Calu3 (cell line): ENCODE data around the gene AGO3. TPM values are rescaled to one million over a fixed set of nuclear protein-coding genes. Genes with fewer than 3 reads are reported as not detected.
"Not testable (repeated sequence)": the region's sequence is repeated elsewhere in the genome, so short reads cannot be mapped to it uniquely, and the experiment has no call there.

Experiments
- BruUV-seq: library from RNA; stranded (reverse); fragments of 400-500 nt; replicated peaks from 2 replicates; lab custom pipeline; 2021; lab: Mats Ljungman, UMichigan
- CTCF ChIA-PET: fragments of 300-600 bp; sonication (Branson Sonifier 250); formaldehyde crosslinking; loops from one replicate; lab custom pipeline; 2022; ENCODE audit warnings: antibody characterized with exemption; lab: Charles Lee
- DNase-seq: peaks from one replicate; pipeline ENCODE4 v3.0.0; 2022
- H3K27ac Mint-ChIP-seq: one replicate; pipeline ENCODE4 v1.8.0; 2022; ENCODE audit warnings: mixed read lengths; ENCODE audit not compliant: unreplicated experiment
- H3K27me3 Mint-ChIP-seq: one replicate; pipeline ENCODE4 v1.8.0; 2022; ENCODE audit warnings: mixed read lengths; ENCODE audit not compliant: unreplicated experiment
- H3K36me3 Mint-ChIP-seq: one replicate; pipeline ENCODE4 v1.8.0; 2022; ENCODE audit warnings: mild to moderate bottlenecking, moderate library complexity, mixed read lengths; ENCODE audit not compliant: insufficient read depth, unreplicated experiment
- H3K4me1 Mint-ChIP-seq: one replicate; pipeline ENCODE4 v1.8.0; 2022; ENCODE audit warnings: mild to moderate bottlenecking, low read depth, mixed read lengths; ENCODE audit not compliant: unreplicated experiment
- H3K4me3 Mint-ChIP-seq: one replicate; pipeline ENCODE4 v1.8.0; 2022; ENCODE audit warnings: mild to moderate bottlenecking, low read depth, moderate library complexity, mixed read lengths; ENCODE audit not compliant: unreplicated experiment
- H3K9me3 Mint-ChIP-seq: one replicate; pipeline ENCODE4 v1.8.0; 2022; ENCODE audit warnings: low read depth, mixed read lengths; ENCODE audit not compliant: unreplicated experiment
- intact Hi-C: fragments of 100-400 bp; cut with micrococcal nuclease; formaldehyde crosslinking; loops from one replicate; pipeline ENCODE4 v1.10.0; 2022; ENCODE audit not compliant: unreplicated experiment
- total RNA-seq: library from RNA; stranded (reverse); gene quantifications from 2 replicates; pipeline ENCODE4 v1.2.3, GENCODE V29; 2022
- TF ChIP-seq, protein P1 (sequence below): fragments of 200-600 bp; IDR thresholded peaks from one replicate; pipeline ENCODE4 v1.8.0; 2022; ENCODE audit warnings: antibody characterized with exemption; ENCODE audit not compliant: unreplicated experiment

The AGO3 gene
- total RNA-seq, 1 experiment from 2014 or later: 28.5 TPM

DNA sequence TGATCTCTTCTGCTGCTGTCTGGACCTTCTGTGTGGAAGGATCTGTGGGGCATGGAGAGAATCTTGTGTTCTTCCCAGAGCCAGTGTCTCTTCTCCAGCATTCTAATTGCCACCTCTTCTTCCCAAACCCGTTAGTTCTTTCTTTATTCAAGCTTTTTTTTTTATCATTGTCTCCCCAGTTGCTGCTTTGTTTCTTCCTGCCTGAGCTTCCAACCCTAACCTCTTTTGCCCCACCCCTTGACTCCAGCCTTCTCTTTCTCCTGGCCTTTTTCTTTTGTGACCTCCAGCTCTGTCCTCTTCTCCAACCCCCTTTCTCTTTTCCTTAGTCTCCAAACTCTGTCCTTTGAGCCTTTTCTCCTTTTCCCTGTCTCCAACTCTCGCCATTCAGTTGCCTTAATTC, 43.4 kb upstream of the AGO3 start:
- no peak overlapping the region for H3K4me3 Mint-ChIP-seq
- H3K9me3 Mint-ChIP-seq: no peaks in the 10 kb centered on the region

DNA sequence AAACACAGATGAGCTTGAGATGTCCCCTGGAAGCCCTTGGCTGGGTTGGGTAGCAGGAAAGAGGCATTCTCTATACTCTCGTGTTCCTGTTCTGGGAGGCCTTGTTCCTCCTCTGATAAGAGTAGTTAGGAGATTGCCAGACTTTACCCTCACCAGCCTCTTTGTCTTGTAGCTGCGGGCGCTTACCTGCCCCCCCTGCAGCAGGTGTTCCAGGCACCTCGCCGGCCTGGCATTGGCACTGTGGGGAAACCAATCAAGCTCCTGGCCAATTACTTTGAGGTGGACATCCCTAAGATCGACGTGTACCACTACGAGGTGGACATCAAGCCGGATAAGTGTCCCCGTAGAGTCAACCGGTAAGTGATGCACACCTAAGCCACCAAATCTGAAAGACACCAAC, 42.6 kb upstream of the AGO3 start:
- no TSS peak for BruUV-seq
- Mint-ChIP-seq H3K27me3 (no peaks in the 10 kb centered on the region), H3K4me3 (no peak overlapping the region), H3K4me1 (peaks cover 23% of the 10 kb centered on the region), H3K27ac (no peak overlapping the region), H3K9me3 (no peaks in the 10 kb centered on the region), H3K36me3 (peaks cover 15% of the 10 kb centered on the region)
- intact Hi-C loops: no loop called here
- TF ChIP-seq, protein P1, sequence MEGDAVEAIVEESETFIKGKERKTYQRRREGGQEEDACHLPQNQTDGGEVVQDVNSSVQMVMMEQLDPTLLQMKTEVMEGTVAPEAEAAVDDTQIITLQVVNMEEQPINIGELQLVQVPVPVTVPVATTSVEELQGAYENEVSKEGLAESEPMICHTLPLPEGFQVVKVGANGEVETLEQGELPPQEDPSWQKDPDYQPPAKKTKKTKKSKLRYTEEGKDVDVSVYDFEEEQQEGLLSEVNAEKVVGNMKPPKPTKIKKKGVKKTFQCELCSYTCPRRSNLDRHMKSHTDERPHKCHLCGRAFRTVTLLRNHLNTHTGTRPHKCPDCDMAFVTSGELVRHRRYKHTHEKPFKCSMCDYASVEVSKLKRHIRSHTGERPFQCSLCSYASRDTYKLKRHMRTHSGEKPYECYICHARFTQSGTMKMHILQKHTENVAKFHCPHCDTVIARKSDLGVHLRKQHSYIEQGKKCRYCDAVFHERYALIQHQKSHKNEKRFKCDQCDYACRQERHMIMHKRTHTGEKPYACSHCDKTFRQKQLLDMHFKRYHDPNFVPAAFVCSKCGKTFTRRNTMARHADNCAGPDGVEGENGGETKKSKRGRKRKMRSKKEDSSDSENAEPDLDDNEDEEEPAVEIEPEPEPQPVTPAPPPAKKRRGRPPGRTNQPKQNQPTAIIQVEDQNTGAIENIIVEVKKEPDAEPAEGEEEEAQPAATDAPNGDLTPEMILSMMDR: no peak
- CTCF ChIA-PET: interaction anchor here (1.0 kb wide), 1 partner anchor 9 kb away, joined by 3 read pairs; no protein-coding TSS in a partner anchor
- DNase-seq: no peak

More for the DNA sequence above, 43.4 kb upstream of the AGO3 start:
- Mint-ChIP-seq H3K36me3 (peaks cover 17% of the 10 kb centered on the region), H3K27me3 (peaks cover 2% of the 10 kb centered on the region), H3K4me1 (peaks cover 26% of the 10 kb centered on the region), H3K27ac (no peak overlapping the region)
- TF ChIP-seq, protein P1: no peak
- no TSS peak for BruUV-seq
- no peak for DNase-seq
- intact Hi-C loops: no loop called here
- CTCF ChIA-PET: interaction anchor here (0.5 to 1.0 kb wide), 3 partner anchors 9 to 994 kb away, joined by 3 read pairs; no protein-coding TSS in a partner anchor

DNA sequence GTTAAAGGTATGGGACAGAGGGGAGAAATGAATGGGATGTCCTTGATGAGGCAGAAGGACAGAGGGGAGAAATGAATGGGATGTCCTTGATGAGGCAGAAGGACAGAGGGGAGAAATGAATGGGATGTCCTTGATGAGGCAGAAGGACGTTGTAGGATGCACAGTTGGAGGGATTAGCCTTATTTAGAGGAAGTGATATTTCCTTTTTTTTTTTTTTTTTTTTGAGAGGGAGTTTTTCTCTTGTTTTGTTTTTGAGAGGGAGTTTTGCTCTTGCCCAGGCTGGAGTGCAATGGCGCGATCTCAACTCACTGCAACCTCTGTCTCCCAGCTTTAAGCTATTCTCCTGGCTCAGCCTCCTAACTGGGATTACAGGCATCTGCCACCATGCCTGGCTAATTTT, 41.9 kb upstream of the AGO3 start:
- BruUV-seq, H3K36me3 Mint-ChIP-seq, CTCF ChIA-PET, H3K4me3 Mint-ChIP-seq, H3K27me3 Mint-ChIP-seq, H3K9me3 Mint-ChIP-seq, DNase-seq, intact Hi-C loops, H3K27ac Mint-ChIP-seq: not testable (repeated sequence)
- H3K4me1 Mint-ChIP-seq: peaks cover 23% of the 10 kb centered on the region

DNA sequence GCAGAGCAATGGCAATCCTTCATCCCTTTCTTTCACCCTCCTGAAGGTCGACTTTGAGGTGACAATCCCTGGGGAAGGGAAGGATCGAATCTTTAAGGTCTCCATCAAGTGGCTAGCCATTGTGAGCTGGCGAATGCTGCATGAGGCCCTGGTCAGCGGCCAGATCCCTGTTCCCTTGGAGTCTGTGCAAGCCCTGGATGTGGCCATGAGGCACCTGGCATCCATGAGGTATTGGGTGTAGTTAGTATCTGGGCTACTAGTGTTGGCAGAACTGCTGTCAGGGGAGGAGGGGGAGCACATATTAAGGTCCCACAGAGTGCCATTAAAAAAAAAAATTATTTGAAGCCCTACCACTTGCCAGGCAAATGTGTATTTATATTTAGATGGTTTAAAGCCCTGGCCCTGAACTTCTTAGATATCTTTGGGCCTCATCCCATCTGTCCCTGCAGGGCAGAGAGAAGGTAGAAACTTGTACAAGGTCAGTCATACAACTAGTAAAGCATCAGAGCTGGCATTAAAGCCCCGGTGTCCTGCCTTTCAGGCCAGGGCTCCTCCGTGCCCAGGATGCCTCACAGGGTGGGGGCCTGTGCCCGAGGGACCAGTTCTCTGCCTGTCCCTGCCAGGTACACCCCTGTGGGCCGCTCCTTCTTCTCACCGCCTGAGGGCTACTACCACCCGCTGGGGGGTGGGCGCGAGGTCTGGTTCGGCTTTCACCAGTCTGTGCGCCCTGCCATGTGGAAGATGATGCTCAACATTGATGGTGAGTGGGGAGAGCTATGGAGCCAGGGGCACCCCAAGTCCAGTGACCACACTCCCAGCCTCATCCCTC, 37.6 kb upstream of the AGO3 start:
- no peaks in the 10 kb centered on the region for H3K4me1 Mint-ChIP-seq
- H3K9me3 Mint-ChIP-seq: no peaks in the 10 kb centered on the region
- peaks cover 7% of the 10 kb centered on the region for H3K36me3 Mint-ChIP-seq
- no peak overlapping the region for H3K4me3 Mint-ChIP-seq
- DNase-seq: no peak
- CTCF ChIA-PET: no interaction called here
- TF ChIP-seq, protein P1: no peak
- no TSS peak for BruUV-seq
- intact Hi-C loops: no loop called here
- H3K27ac Mint-ChIP-seq: no peak overlapping the region
- H3K27me3 Mint-ChIP-seq: no peaks in the 10 kb centered on the region

DNA sequence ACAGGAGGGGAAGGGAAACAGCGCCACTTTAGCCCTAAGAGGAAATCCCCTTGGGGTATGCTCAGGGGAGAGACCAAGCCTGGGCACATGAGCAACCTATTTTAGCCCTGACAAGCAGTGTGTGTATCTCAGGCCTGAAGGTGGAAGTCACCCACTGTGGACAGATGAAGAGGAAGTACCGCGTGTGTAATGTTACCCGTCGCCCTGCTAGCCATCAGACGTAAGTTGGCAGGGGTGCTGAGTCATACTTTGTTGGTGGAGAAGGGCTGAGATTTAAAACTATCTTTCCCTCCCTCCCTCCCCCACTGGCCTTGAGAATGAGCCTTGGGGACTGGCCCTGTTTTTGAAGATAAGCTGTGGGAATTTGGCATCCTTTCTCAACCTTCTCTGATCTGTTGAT, 36.7 kb upstream of the AGO3 start:
- no peaks in the 10 kb centered on the region for H3K9me3 Mint-ChIP-seq
- no peak overlapping the region for H3K27ac Mint-ChIP-seq
- no TSS peak for BruUV-seq
- DNase-seq: no peak
- TF ChIP-seq, protein P1: no peak
- no peaks in the 10 kb centered on the region for H3K4me1 Mint-ChIP-seq
- intact Hi-C loops: no loop called here
- no peaks in the 10 kb centered on the region for H3K27me3 Mint-ChIP-seq
- CTCF ChIA-PET: no interaction called here
- peaks cover 7% of the 10 kb centered on the region for H3K36me3 Mint-ChIP-seq
- H3K4me3 Mint-ChIP-seq: no peak overlapping the region
